OCI-M2 (cell line): ENCODE data around the gene AGRN.
"Not testable (repeated sequence)": the region's sequence is repeated elsewhere in the genome, so short reads cannot be mapped to it uniquely, and the experiment has no call there.

ENCODE experiments used
- DNase-seq: peaks from one replicate; lab custom pipeline; 2025; ENCODE audit not compliant: unreplicated experiment; lab: John Stamatoyannopoulos, UW

AGRN gene

GRCh38 chr1:1050577-1051052, 30.7 kb downstream of the AGRN start:
- DNase-seq = no peak

- DNase-seq = no peak
Measured at GRCh38 chr1:1051127-1051810, 31.3 kb downstream of the AGRN start.

- DNase-seq = no peak
Measured at GRCh38 chr1:1052003-1052840, 32.3 kb downstream of the AGRN start.

- DNase-seq = no peak
Measured at GRCh38 chr1:1053022-1053421, 33.1 kb downstream of the AGRN start.

DNA sequence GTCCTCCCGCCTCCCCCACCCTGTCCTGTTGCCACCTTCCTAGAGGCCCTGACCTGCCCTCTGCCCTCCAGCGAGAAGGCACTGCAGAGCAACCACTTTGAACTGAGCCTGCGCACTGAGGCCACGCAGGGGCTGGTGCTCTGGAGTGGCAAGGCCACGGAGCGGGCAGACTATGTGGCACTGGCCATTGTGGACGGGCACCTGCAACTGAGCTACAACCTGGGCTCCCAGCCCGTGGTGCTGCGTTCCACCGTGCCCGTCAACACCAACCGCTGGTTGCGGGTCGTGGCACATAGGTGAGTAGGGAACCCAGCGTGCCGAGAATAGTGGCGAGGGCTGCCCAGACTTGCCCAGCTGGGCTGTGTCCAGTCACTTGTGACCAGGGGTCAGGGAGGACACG, 33.8 kb downstream of the AGRN start:
- no peak for DNase-seq

- no peak for DNase-seq
Measured at GRCh38 chr1:1054099-1054700, 34.3 kb downstream of the AGRN start.

DNA sequence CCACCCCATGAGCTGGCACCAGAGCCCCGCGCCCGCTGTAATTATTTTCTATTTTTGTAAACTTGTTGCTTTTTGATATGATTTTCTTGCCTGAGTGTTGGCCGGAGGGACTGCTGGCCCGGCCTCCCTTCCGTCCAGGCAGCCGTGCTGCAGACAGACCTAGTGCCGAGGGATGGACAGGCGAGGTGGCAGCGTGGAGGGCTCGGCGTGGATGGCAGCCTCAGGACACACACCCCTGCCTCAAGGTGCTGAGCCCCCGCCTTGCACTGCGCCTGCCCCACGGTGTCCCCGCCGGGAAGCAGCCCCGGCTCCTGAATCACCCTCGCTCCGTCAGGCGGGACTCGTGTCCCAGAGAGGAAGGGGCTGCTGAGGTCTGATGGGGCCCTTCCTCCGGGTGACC, 35.1 kb downstream of the AGRN start:
- DNase-seq = no peak

- DNase-seq = no peak
Measured at GRCh38 chr1:1055841-1056736, 36.2 kb downstream of the AGRN start.

DNA sequence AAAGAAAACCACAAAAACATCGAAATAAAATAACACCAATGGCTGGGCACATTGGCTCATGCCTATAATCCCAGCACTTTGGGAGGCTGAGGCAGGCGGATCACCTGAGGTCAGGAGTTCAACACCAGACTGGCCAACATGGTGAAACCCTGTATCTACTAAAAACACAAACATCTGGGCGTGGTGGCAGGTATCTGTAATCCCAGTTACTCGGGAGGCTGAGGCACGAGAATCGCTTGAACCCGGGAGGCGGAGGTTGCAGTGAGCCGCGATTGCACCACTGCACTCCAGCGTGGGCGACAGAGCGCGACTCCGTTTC, 37.8 kb downstream of the AGRN start:
- DNase-seq = not testable (repeated sequence)

DNA sequence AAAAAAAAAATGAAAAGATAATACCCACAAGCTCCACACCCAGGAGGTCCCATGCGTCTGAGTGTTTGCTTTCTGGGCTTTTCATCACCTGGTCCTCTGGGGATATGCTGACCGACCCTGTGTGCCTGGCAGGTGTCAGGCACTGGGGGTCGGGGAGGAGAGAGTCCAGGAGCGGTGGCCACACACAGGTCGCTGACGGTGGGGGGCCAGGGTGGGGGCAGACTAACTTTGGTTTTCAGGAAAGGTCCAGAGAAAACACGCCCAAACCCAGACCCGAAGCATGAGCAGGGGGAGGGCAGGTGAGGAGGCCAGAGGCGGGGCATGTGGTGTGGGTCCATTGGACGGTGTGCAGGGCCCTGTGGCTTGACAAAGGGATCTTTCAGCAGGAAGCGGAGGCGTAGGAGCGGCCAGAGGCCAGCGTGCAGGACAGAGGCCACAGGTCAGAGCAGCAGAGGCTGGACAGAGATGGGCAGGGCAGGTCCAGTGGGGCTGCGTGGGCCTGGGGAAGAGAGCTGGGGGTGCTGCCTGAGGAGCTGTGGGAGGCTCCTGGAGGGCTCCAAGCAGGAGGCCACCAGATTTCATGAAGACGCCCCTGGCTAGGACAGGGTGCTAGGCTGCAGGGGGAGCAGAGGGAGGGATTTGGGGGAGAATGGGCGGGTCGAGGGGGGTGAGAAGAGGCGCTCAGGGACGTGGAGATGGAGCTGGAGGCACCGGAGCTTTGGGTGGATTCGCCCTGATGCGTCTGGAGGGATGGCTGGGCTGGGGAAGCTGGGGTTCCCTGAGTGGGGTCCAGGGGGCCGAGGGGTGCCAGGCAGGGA, 38.4 kb downstream of the AGRN start:
- DNase-seq = no peak

DNA sequence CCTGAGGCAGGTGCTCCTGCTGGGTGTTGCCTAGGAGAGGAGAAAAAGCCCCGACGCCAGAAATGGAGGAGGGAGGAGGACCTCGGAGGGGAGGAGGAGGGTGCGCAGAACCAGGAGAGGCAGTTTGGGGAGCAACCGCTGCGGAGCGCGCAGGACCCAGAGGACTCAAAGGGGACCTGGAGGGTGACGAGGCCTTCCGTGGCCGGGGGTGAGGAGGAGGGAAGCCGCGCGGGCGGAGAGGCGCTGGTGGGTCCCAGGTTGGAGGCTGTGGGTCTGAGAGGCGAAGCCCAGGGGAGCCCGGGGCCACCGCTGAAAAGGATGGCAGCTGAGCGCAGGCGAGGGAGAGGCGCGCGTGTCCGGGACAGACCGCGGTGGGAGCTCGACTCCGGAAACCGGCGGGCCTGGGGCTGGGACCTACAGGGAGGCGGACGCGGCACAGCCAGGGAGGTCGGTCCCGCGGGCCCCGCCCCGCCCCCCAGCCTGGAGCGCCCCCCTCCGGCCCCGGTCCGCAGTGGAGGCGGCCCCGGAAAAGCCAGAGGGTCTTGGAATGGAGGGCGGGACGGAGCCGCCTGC, 39.1 kb downstream of the AGRN start:
- no peak for DNase-seq

DNA sequence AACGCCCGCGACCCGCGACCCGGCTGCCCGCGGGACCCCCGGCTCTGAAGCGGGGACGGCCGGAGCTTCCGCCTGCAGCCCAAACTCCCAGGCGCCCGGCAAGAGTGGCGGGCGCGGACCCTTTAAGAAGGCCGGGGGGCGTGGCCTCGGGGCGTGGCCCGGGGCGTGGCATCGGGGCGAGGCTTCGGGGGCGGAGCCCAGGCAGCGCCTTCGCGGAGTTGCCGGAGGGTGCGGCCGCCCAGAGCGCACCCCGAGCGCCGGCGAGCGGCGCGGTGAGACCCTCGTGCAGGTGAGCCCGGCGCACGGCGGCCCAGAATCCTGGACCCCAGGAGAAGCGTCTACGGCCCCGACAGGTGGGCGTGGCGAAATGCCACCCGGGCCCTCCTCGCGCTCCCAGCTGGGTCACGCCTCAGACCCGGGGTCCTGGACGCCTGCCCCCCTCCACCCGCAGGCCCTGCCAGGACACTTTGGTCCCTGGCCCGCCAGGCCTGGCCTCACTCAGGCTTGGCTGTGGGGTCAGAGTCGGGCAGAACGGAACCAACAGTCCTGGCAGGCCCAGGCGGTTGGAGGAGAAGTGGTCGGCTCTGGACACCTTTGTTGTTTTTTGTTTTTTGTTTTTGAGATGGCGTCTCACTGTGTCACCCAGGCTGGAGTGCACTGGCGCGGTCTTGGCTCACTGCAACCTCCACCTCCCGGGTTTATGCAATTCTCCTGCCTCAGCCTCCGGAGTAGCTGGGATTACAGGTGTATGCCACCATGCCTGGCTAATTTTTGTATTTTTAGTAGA, 39.8 kb downstream of the AGRN start:
- no peak for DNase-seq

GRCh38 chr1:1060281-1061000, 40.5 kb downstream of the AGRN start:
- no peak for DNase-seq

DNA sequence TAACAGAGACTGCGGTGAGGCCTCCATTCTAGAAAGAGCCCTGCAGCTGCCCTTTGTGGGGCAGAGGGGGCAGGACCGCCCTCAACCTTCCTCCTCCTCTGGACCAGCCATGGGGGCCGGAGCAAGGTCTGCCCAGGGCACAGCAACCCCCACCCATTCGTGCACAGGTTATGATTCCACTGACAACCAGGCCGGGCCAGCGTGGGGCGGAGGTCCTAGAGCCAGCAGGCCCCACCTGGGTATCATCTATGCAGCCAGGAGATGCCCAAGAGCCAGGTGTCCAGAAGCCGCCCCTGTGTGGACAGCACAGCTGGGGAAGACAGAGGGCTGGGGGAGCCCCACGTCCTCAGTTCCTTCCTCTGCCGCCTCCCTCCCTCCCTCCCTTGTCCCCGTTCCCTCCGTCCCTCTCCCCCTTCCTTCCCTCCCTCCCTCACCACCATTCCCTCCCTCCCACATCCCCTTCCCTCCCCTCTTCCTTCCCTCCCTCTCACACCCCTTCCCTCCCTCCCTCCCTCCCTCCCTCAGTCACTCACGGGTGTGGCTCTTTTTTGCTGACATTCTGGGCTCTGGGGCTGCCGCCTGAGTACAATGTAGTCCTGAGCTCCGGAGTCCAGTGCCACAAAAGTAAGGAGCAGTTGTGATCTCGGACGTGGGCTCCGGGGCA, 41.9 kb downstream of the AGRN start:
- DNase-seq = no peak

- DNase-seq = no peak
Measured at GRCh38 chr1:1062348-1063163, 42.6 kb downstream of the AGRN start.

GRCh38 chr1:1063261-1063944, 43.5 kb downstream of the AGRN start:
- DNase-seq = no peak
